Measurements from ENCODE around the gene GIGYF2.
A peak's percentile ranks its signal among the peaks of the same experiment; 100 is the strongest.

Gene GIGYF2

GRCh38 chr2:232890896-232891601 is 193.9 kb downstream of the GIGYF2 start:
- ATAC-seq, result peak; percentile 48
- TF ChIP-seq ESRRG (CRISPR knock-in tag; IDR thresholded peaks at IDR 0.05), result no peak
- no peak for TF ChIP-seq CREB5 (CRISPR knock-in tag; IDR thresholded peaks at IDR 0.05; ENCODE audit: low read depth)
- no peak for TF ChIP-seq POU6F1 (CRISPR knock-in tag; IDR thresholded peaks at IDR 0.05; ENCODE audit: borderline replicate concordance, low read depth)
- TF ChIP-seq ZC3H10 (CRISPR knock-in tag; IDR thresholded peaks at IDR 0.05), result no peak
- TF ChIP-seq TSHZ2 (CRISPR knock-in tag; IDR thresholded peaks at IDR 0.05), result no peak

- no peak for TF ChIP-seq PATZ1 (CRISPR knock-in tag; IDR thresholded peaks at IDR 0.05; ENCODE audit: borderline replicate concordance)
- no peak for TF ChIP-seq BACH2 (CRISPR knock-in tag; IDR thresholded peaks at IDR 0.05; ENCODE audit: borderline replicate concordance)
- TF ChIP-seq CSDC2 (CRISPR knock-in tag; IDR thresholded peaks at IDR 0.05), result no peak
- ATAC-seq, result no peak
These were observed 194.5 kb downstream of the GIGYF2 start for GRCh38 chr2:232891621-232892071.

- ATAC-seq, result no peak
- no peak for TF ChIP-seq GLIS3 (CRISPR knock-in tag; IDR thresholded peaks at IDR 0.05)
These were observed 195.1 kb downstream of the GIGYF2 start for GRCh38 chr2:232892221-232892620.

- TF ChIP-seq RARB (CRISPR knock-in tag; IDR thresholded peaks at IDR 0.05) (no peak), SNAI2 (CRISPR knock-in tag; IDR thresholded peaks at IDR 0.05) (no peak), TCF4 (CRISPR knock-in tag; IDR thresholded peaks at IDR 0.05; ENCODE audit: borderline replicate concordance) (no peak), ISL1 (CRISPR knock-in tag; IDR thresholded peaks at IDR 0.05) (no peak), CSDC2 (CRISPR knock-in tag; IDR thresholded peaks at IDR 0.05) (no peak), ZNF8 (CRISPR knock-in tag; IDR thresholded peaks at IDR 0.05) (no peak), BACH2 (CRISPR knock-in tag; IDR thresholded peaks at IDR 0.05; ENCODE audit: borderline replicate concordance) (no peak), PPARA (CRISPR knock-in tag; IDR thresholded peaks at IDR 0.05; ENCODE audit: borderline replicate concordance) (no peak), GLIS3 (CRISPR knock-in tag; IDR thresholded peaks at IDR 0.05) (no peak)
- ATAC-seq, result no peak
These were observed 195.7 kb downstream of the GIGYF2 start for GRCh38 chr2:232892843-232893242.

GRCh38 chr2:232893834-232894233 is 196.7 kb downstream of the GIGYF2 start:
- no peak for TF ChIP-seq POU6F1 (CRISPR knock-in tag; IDR thresholded peaks at IDR 0.05; ENCODE audit: borderline replicate concordance, low read depth)
- no peak for TF ChIP-seq ZNF70 (CRISPR knock-in tag; IDR thresholded peaks at IDR 0.05)
- TF ChIP-seq GLIS3 (CRISPR knock-in tag; IDR thresholded peaks at IDR 0.05), result no peak
- TF ChIP-seq PATZ1 (CRISPR knock-in tag; IDR thresholded peaks at IDR 0.05; ENCODE audit: borderline replicate concordance), result no peak
- no peak for TF ChIP-seq ZC3H10 (CRISPR knock-in tag; IDR thresholded peaks at IDR 0.05)
- no peak for TF ChIP-seq ZNF8 (CRISPR knock-in tag; IDR thresholded peaks at IDR 0.05)
- TF ChIP-seq SNAI2 (CRISPR knock-in tag; IDR thresholded peaks at IDR 0.05), result no peak
- TF ChIP-seq ZNF565 (CRISPR knock-in tag; conservative IDR thresholded peaks at IDR 0.05; ENCODE audit: low read depth), result no peak
- TF ChIP-seq ESRRG (CRISPR knock-in tag; IDR thresholded peaks at IDR 0.05), result no peak
- TF ChIP-seq BACH2 (CRISPR knock-in tag; IDR thresholded peaks at IDR 0.05; ENCODE audit: borderline replicate concordance), result no peak
- TF ChIP-seq PPARA (CRISPR knock-in tag; IDR thresholded peaks at IDR 0.05; ENCODE audit: borderline replicate concordance), result no peak
- TF ChIP-seq CSDC2 (CRISPR knock-in tag; IDR thresholded peaks at IDR 0.05), result no peak
- no peak for TF ChIP-seq TOX (CRISPR knock-in tag; IDR thresholded peaks at IDR 0.05; ENCODE audit: borderline replicate concordance)
- TF ChIP-seq ZFP30 (CRISPR knock-in tag; IDR thresholded peaks at IDR 0.05), result no peak
- no peak for TF ChIP-seq TCF4 (CRISPR knock-in tag; IDR thresholded peaks at IDR 0.05; ENCODE audit: borderline replicate concordance)
- TF ChIP-seq CSRNP3 (CRISPR knock-in tag; IDR thresholded peaks at IDR 0.05), result no peak
- ATAC-seq, result no peak

Measured in SK-N-SH treated with all-trans-retinoic acid at 6 μM for 48 hours (cell line).